Subcutaneous abdominal adipose tissue (tissue), 5 donors: ENCODE measurements around the gene EPHB2.

Experiments used
- H3K27ac ChIP-seq: one replicate; pipeline ENCODE4 v1.7.0; 2013; ENCODE audit warnings: low read depth, mild to moderate bottlenecking, inconsistent platforms, low read length, moderate library complexity
- H3K27me3 ChIP-seq, 5 donors: one replicate each; pipeline ENCODE4 v1.7.0; 2013; ENCODE audit warnings: low read length in 5 of 5, inconsistent platforms in 1 of 5; ENCODE audit not compliant: control insufficient read depth in 5 of 5, insufficient read depth in 4 of 5
- H3K36me3 ChIP-seq, 5 donors: one replicate each; pipeline ENCODE4 v1.7.0; 2013; ENCODE audit warnings: low read length in 5 of 5; ENCODE audit not compliant: control insufficient read depth in 5 of 5, insufficient read depth in 5 of 5
- H3K4me1 ChIP-seq, 5 donors: one replicate each; pipeline ENCODE4 v1.7.0; 2013; ENCODE audit warnings: low read length in 5 of 5, mild to moderate bottlenecking in 3 of 5, moderate library complexity in 1 of 5; ENCODE audit not compliant: control insufficient read depth in 5 of 5, insufficient read depth in 5 of 5
- H3K4me3 ChIP-seq, 5 donors: one replicate each; pipeline ENCODE4 v1.7.0; 2013; ENCODE audit warnings: low read length in 5 of 5, low read depth in 1 of 5
- H3K9ac ChIP-seq, 5 donors: one replicate each; pipeline ENCODE4 v1.7.0; 2013; ENCODE audit warnings: low read length in 5 of 5, mild to moderate bottlenecking in 4 of 5, moderate library complexity in 3 of 5
- H3K9me3 ChIP-seq, 5 donors: one replicate each; pipeline ENCODE4 v1.7.0; 2013; ENCODE audit warnings: low read length in 5 of 5; ENCODE audit not compliant: control insufficient read depth in 5 of 5
- donor health status: healthy.
- donor health status: healthy.
- donor health status: healthy.
- donor health status: healthy.
- donor health status: healthy.

The EPHB2 gene

GRCh38 chr1:22736501-22737080, 26.0 kb downstream of the EPHB2 start:
- Histone ChIP-seq H3K9ac (no peak overlapping the region), H3K9me3 (peaks cover 0 to 2% (median 0%) of the 10 kb centered on the region in 5 donors), H3K27me3 (peaks cover 0 to 4% (median 2%) of the 10 kb centered on the region in 5 donors), H3K4me1 (peaks cover 8 to 41% (median 21%) of the 10 kb centered on the region in 5 donors), H3K4me3 (no peak overlapping the region), H3K27ac (no peak overlapping the region), H3K36me3 (no peaks in the 10 kb centered on the region)

DNA sequence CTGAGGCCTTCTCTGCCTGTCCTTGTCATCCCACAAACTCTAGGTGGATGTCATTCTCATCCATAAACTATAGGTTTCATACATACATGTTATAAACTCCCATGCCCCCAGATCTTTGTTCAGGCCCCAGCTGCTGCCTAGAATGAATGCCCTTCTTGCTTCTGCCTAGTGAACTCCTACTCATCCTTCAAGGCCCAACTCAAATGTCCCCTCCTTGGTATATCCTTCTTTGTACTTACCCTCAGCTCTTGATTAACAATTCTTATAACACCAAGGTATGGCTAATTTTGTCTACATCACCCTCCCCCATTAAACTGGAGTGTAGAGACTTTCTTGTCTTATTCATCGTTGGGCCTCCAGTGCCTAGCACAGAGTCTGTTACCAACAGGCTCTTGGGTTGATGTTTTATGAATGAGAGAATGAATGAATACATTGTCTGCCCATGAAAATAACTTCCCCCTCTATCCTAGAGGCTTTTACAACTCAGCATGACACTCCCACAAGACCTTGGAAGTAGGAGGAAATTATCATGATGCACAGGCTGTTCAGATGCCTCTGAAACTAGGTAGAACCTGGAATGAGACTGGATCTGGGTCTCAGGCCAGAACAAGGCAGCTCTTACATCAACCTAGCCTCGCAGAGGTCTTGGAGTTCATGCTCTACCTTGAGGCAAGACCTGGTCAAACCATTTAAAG, 26.9 kb downstream of the EPHB2 start:
- H3K36me3 ChIP-seq, result no peaks in the 10 kb centered on the region
- peaks cover 4 to 33% (median 14%) of the 10 kb centered on the region in 5 donors for H3K4me1 ChIP-seq
- H3K9ac ChIP-seq, result no peak overlapping the region
- H3K9me3 ChIP-seq, result peaks cover 0 to 2% (median 0%) of the 10 kb centered on the region in 5 donors
- H3K4me3 ChIP-seq, result no peak overlapping the region
- H3K27ac ChIP-seq, result no peak overlapping the region
- peaks cover 0 to 4% (median 2%) of the 10 kb centered on the region in 5 donors for H3K27me3 ChIP-seq

- Histone ChIP-seq H3K4me3 (no peak overlapping the region), H3K4me1 (peaks cover 4 to 33% (median 14%) of the 10 kb centered on the region in 5 donors), H3K36me3 (no peaks in the 10 kb centered on the region), H3K9me3 (peaks cover 0 to 2% (median 0%) of the 10 kb centered on the region in 5 donors), H3K27ac (no peak overlapping the region), H3K9ac (no peak overlapping the region), H3K27me3 (peaks cover 0 to 4% (median 2%) of the 10 kb centered on the region in 5 donors)
These were observed 27.4 kb downstream of the EPHB2 start for GRCh38 chr1:22738069-22738435.

DNA sequence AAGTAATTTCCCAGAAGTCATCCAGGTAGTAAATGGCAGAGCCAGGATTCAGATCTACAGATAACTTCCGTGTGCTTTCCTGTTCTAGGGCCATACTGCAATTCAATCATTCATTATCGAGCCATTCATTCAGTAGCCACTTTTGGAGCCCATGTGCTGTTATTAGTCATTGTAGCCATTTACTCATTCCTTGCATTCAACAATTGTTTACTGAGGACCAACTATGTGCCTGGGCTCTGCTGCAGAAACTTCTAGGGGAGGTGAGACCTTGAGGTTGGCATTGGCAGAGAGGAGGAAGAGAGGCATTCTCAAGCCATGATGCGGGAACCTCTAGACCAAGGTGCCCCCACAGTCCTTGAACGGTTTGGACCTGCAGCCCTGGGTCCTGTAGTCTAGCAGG, 27.9 kb downstream of the EPHB2 start:
- H3K4me3 ChIP-seq, result no peak overlapping the region
- peaks cover 0 to 4% (median 2%) of the 10 kb centered on the region in 5 donors for H3K27me3 ChIP-seq
- no peak overlapping the region for H3K9ac ChIP-seq
- H3K9me3 ChIP-seq, result peaks cover 0 to 2% (median 0%) of the 10 kb centered on the region in 5 donors
- H3K4me1 ChIP-seq, result peaks cover 4 to 33% (median 14%) of the 10 kb centered on the region in 5 donors
- H3K36me3 ChIP-seq, result no peaks in the 10 kb centered on the region
- H3K27ac ChIP-seq, result no peak overlapping the region

DNA sequence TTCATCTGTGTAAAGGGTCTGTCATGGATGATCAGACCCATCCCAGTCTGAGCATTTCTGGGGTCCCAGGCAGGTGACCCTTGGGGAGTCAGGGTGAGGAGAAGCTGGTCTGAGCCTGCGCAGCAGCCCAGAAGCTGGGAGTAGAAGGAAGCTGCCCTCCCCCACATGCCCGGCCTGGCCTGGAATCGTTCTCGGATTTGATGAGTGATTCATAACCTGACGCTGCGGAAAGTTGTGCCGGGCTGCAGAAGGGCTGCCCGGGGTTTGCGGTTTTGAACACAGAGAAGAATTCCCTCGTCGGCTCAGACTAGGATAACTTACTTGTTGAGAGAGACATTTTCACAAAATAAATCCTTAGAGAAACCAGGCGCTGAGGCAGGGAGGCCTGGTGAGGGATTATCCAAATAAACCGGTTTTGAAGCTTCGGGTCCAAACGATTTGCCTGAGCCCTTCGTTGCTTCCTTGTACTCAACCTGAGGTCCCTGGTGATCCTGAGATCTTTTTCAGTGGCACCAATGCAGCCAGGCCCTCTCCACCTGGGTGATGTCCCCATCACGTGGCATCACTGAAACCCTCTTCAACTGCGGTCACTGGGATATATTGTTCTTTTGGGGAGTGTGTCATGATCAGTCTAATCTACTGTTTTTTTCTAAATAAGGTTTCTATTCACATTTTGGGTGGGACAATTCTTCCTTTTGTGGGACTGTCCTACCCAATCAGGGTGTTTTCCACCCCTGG, 29.2 kb downstream of the EPHB2 start:
- Histone ChIP-seq H3K4me1 (peaks cover 4 to 33% (median 14%) of the 10 kb centered on the region in 5 donors), H3K9ac (no peak overlapping the region), H3K27me3 (peaks cover 0 to 4% (median 2%) of the 10 kb centered on the region in 5 donors), H3K36me3 (no peaks in the 10 kb centered on the region), H3K9me3 (peaks cover 0 to 2% (median 0%) of the 10 kb centered on the region in 5 donors), H3K4me3 (no peak overlapping the region), H3K27ac (no peak overlapping the region)

DNA sequence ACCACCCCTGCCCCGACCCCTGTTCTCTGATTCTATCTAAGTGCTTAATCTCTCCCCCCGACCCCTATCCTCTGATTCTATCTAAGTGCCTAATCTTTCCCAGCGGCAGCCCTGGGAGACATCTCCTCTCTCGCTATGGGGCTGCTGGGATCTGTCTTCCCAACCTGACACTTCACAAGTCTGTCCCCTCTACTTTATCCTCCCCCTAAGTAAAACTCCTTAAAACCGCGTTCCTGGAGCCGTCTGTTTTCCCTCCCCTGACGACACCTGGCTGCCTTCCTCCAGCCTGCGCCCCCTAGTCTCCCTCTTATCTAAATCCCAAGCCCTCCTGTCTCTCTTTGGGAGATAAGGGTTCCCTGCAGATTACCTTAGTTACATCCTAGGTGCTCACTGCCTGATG, 30.5 kb downstream of the EPHB2 start:
- peaks cover 0 to 3% (median 0%) of the 10 kb centered on the region in 5 donors for H3K27me3 ChIP-seq
- H3K4me1 ChIP-seq, result peaks cover 0 to 25% (median 6%) of the 10 kb centered on the region in 5 donors
- no peaks in the 10 kb centered on the region for H3K9me3 ChIP-seq
- no peak overlapping the region for H3K27ac ChIP-seq
- H3K9ac ChIP-seq, result no peak overlapping the region
- no peaks in the 10 kb centered on the region for H3K36me3 ChIP-seq
- no peak overlapping the region for H3K4me3 ChIP-seq

- no peak overlapping the region for H3K4me3 ChIP-seq
- H3K27ac ChIP-seq, result no peak overlapping the region
- H3K9ac ChIP-seq, result no peak overlapping the region
- H3K9me3 ChIP-seq, result no peaks in the 10 kb centered on the region
- H3K27me3 ChIP-seq, result no peaks in the 10 kb centered on the region
- peaks cover 0 to 14% (median 5%) of the 10 kb centered on the region in 5 donors for H3K4me1 ChIP-seq
- H3K36me3 ChIP-seq, result no peaks in the 10 kb centered on the region
These were observed 35.3 kb downstream of the EPHB2 start for GRCh38 chr1:22745669-22746585.

- H3K9ac ChIP-seq, result no peak overlapping the region
- no peaks in the 10 kb centered on the region for H3K9me3 ChIP-seq
- no peak overlapping the region for H3K4me3 ChIP-seq
- H3K36me3 ChIP-seq, result no peaks in the 10 kb centered on the region
- peaks cover 0 to 17% (median 5%) of the 10 kb centered on the region in 5 donors for H3K4me1 ChIP-seq
- H3K27ac ChIP-seq, result no peak overlapping the region
- no peaks in the 10 kb centered on the region for H3K27me3 ChIP-seq
These were observed 36.5 kb downstream of the EPHB2 start for GRCh38 chr1:22747021-22747734.

- H3K4me3 ChIP-seq, result no peak overlapping the region
- H3K36me3 ChIP-seq, result no peaks in the 10 kb centered on the region
- H3K9me3 ChIP-seq, result no peaks in the 10 kb centered on the region
- peaks cover 0 to 17% (median 5%) of the 10 kb centered on the region in 5 donors for H3K4me1 ChIP-seq
- no peak overlapping the region for H3K9ac ChIP-seq
- H3K27ac ChIP-seq, result no peak overlapping the region
- no peaks in the 10 kb centered on the region for H3K27me3 ChIP-seq
These were observed 37.1 kb downstream of the EPHB2 start for GRCh38 chr1:22747735-22748073.
